ENCODE data around the gene MCTP1. TPM values are rescaled to one million over a fixed set of nuclear protein-coding genes. Genes with fewer than 3 reads are reported as not detected.
A peak's percentile ranks its signal among the peaks of the same experiment; 100 is the strongest.

MCTP1 gene
- total RNA-seq, 1 donor: 5.8 TPM

- no peaks in the 10 kb centered on the region for H3K27me3 ChIP-seq (ENCODE audit: insufficient read depth, low read length)
- no peaks in the 10 kb centered on the region for H3K9me3 ChIP-seq (ENCODE audit: low read depth, low read length)
- H3K4me1 ChIP-seq (ENCODE audit: insufficient read depth, low read length): no peaks in the 10 kb centered on the region
- H4K20me1 ChIP-seq (ENCODE audit: insufficient read depth, low read length): no peaks in the 10 kb centered on the region
- H3K4me3 ChIP-seq (ENCODE audit: insufficient read depth, low read length): no peak overlapping the region
- no peaks in the 10 kb centered on the region for H3K36me3 ChIP-seq (ENCODE audit: insufficient read depth, low read length)
- TF ChIP-seq, protein P1, sequence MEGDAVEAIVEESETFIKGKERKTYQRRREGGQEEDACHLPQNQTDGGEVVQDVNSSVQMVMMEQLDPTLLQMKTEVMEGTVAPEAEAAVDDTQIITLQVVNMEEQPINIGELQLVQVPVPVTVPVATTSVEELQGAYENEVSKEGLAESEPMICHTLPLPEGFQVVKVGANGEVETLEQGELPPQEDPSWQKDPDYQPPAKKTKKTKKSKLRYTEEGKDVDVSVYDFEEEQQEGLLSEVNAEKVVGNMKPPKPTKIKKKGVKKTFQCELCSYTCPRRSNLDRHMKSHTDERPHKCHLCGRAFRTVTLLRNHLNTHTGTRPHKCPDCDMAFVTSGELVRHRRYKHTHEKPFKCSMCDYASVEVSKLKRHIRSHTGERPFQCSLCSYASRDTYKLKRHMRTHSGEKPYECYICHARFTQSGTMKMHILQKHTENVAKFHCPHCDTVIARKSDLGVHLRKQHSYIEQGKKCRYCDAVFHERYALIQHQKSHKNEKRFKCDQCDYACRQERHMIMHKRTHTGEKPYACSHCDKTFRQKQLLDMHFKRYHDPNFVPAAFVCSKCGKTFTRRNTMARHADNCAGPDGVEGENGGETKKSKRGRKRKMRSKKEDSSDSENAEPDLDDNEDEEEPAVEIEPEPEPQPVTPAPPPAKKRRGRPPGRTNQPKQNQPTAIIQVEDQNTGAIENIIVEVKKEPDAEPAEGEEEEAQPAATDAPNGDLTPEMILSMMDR (IDR thresholded peaks at IDR 0.05; ENCODE audit: extremely low read depth, low read depth, low read length): no peak
- H3K27ac ChIP-seq (ENCODE audit: low read depth, low read length): no peak overlapping the region
- DNase-seq (ENCODE audit: insufficient read length, low spot score, missing footprints): no peak
- no peak overlapping the region for H3K4me2 ChIP-seq (ENCODE audit: insufficient read depth, low read length)
- H3K79me2 ChIP-seq (ENCODE audit: insufficient read depth, low read length): peaks cover 2% of the 10 kb centered on the region
- H2AFZ ChIP-seq (ENCODE audit: low read length): no peak overlapping the region
These were observed 227.3 kb downstream of the MCTP1 start for GRCh38 chr5:95057615-95058014.

DNA sequence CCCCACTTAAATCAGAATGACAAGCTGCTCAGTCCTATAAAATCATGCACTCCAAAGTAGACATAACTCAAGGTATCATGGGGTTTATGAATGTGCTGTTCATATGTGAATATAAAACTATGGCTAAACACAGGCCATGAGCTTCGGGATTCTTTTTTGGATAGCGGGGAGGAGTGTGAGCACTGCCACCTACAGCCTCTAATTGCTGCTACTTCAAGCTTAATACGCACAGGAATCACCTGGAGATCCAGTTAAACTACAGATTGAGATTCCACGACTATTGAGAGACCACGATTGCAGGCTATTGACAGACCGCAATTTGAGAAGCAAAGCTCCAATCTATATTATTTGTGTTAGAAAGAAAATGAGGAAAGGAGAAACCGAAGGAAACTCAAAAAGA is 231.6 kb downstream of the MCTP1 start:
- no peak overlapping the region for H3K27ac ChIP-seq (ENCODE audit: low read depth, low read length)
- TF ChIP-seq, protein P1 (IDR thresholded peaks at IDR 0.05; ENCODE audit: extremely low read depth, low read depth, low read length): no peak
- no peaks in the 10 kb centered on the region for H3K36me3 ChIP-seq (ENCODE audit: insufficient read depth, low read length)
- DNase-seq (ENCODE audit: insufficient read length, low spot score, missing footprints): no peak
- H3K4me3 ChIP-seq (ENCODE audit: insufficient read depth, low read length): no peak overlapping the region
- H2AFZ ChIP-seq (ENCODE audit: low read length): no peak overlapping the region
- peaks cover 9% of the 10 kb centered on the region for H3K79me2 ChIP-seq (ENCODE audit: insufficient read depth, low read length)
- no peaks in the 10 kb centered on the region for H4K20me1 ChIP-seq (ENCODE audit: insufficient read depth, low read length)
- H3K4me2 ChIP-seq (ENCODE audit: insufficient read depth, low read length): no peak overlapping the region
- H3K9me3 ChIP-seq (ENCODE audit: low read depth, low read length): no peaks in the 10 kb centered on the region
- H3K27me3 ChIP-seq (ENCODE audit: insufficient read depth, low read length): no peaks in the 10 kb centered on the region
- H3K4me1 ChIP-seq (ENCODE audit: insufficient read depth, low read length): no peaks in the 10 kb centered on the region

- TF ChIP-seq, protein P1 (IDR thresholded peaks at IDR 0.05; ENCODE audit: extremely low read depth, low read depth, low read length): no peak
- H3K4me2 ChIP-seq (ENCODE audit: insufficient read depth, low read length): no peak overlapping the region
- no peak overlapping the region for H3K4me3 ChIP-seq (ENCODE audit: insufficient read depth, low read length)
- no peaks in the 10 kb centered on the region for H3K27me3 ChIP-seq (ENCODE audit: insufficient read depth, low read length)
- H3K9me3 ChIP-seq (ENCODE audit: low read depth, low read length): no peaks in the 10 kb centered on the region
- no peak overlapping the region for H3K27ac ChIP-seq (ENCODE audit: low read depth, low read length)
- peak overlapping the region; percentile 74 for H2AFZ ChIP-seq (ENCODE audit: low read length)
- no peak for DNase-seq (ENCODE audit: insufficient read length, low spot score, missing footprints)
- no peaks in the 10 kb centered on the region for H3K36me3 ChIP-seq (ENCODE audit: insufficient read depth, low read length)
- no peaks in the 10 kb centered on the region for H4K20me1 ChIP-seq (ENCODE audit: insufficient read depth, low read length)
- no peaks in the 10 kb centered on the region for H3K4me1 ChIP-seq (ENCODE audit: insufficient read depth, low read length)
- H3K79me2 ChIP-seq (ENCODE audit: insufficient read depth, low read length): peaks cover 13% of the 10 kb centered on the region
These were observed 234.2 kb downstream of the MCTP1 start for GRCh38 chr5:95050708-95051107.

- TF ChIP-seq, protein P1 (IDR thresholded peaks at IDR 0.05; ENCODE audit: extremely low read depth, low read depth, low read length): no peak
- no peaks in the 10 kb centered on the region for H3K27me3 ChIP-seq (ENCODE audit: insufficient read depth, low read length)
- H3K4me2 ChIP-seq (ENCODE audit: insufficient read depth, low read length): no peak overlapping the region
- no peak overlapping the region for H3K4me3 ChIP-seq (ENCODE audit: insufficient read depth, low read length)
- H3K27ac ChIP-seq (ENCODE audit: low read depth, low read length): no peak overlapping the region
- no peaks in the 10 kb centered on the region for H3K9me3 ChIP-seq (ENCODE audit: low read depth, low read length)
- H2AFZ ChIP-seq (ENCODE audit: low read length): no peak overlapping the region
- DNase-seq (ENCODE audit: insufficient read length, low spot score, missing footprints): no peak
- H4K20me1 ChIP-seq (ENCODE audit: insufficient read depth, low read length): no peaks in the 10 kb centered on the region
- no peaks in the 10 kb centered on the region for H3K36me3 ChIP-seq (ENCODE audit: insufficient read depth, low read length)
- peaks cover 11% of the 10 kb centered on the region for H3K79me2 ChIP-seq (ENCODE audit: insufficient read depth, low read length)
- no peaks in the 10 kb centered on the region for H3K4me1 ChIP-seq (ENCODE audit: insufficient read depth, low read length)
These were observed 236.3 kb downstream of the MCTP1 start for GRCh38 chr5:95048628-95049027.

Data from osteoblast (primary cell).